Measurements from ENCODE around the gene NTSR2. TPM values are rescaled to one million over a fixed set of nuclear protein-coding genes. Genes with fewer than 3 reads are reported as not detected.

The NTSR2 gene
- total RNA-seq, 1 donor from 2014 or later, result not detected

DNA sequence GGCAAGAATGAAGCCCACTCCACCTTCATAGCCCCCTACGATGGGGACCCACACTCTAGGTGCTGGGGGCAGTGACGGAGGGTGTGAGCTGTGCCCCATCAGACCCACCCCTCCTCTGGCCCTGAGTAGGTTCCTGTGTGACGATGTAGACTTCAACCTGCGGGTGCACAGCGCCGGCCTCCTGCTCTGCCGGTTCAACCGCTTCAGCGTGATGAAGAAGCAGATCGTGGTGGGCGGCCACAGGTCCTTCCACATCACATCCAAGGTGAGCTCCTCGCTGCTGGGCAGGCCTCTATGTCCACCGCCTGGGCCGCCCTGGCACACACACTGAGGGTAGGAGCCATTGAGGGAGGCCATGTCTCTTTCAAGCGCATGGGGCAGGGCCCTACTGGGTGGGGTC is 34.9 kb downstream of the NTSR2 start:
- H3K27ac Mint-ChIP-seq, result no peak overlapping the region
- intact Hi-C loops (cut with micrococcal nuclease), result no loop called here
- no peaks in the 10 kb centered on the region for H3K27me3 Mint-ChIP-seq (ENCODE audit: low read depth)
- DNase-seq (ENCODE audit: low spot score), result no peak
- no peaks in the 10 kb centered on the region for H3K36me3 Mint-ChIP-seq (ENCODE audit: low read depth)
- no peak overlapping the region for H3K4me3 Mint-ChIP-seq (ENCODE audit: low read depth)
- no peaks in the 10 kb centered on the region for H3K4me1 Mint-ChIP-seq (ENCODE audit: low read depth)
- no peaks in the 10 kb centered on the region for H3K9me3 Mint-ChIP-seq

DNA sequence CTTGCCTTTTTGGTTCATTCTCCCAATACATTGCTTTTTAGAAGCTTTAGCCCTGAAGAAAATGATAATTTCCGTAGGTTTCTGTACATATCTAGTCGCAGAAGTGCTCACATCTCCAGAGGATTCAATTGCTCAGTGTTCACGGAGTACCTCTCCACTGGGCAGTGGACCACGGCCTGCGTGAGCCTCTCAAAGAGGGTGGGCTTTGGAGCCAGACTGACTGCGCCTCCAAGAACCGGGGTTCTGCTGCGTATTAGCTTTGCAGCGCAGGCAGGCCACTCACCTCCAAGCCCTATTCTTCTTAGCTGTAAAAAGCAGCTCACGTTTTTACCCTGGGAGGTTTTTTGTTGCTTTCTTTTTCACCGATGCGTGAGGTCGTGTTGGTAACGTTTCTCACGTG is 35.4 kb downstream of the NTSR2 start:
- Mint-ChIP-seq H3K27ac (no peak overlapping the region), H3K4me3 (ENCODE audit: low read depth) (no peak overlapping the region), H3K36me3 (ENCODE audit: low read depth) (no peaks in the 10 kb centered on the region), H3K9me3 (no peaks in the 10 kb centered on the region), H3K27me3 (ENCODE audit: low read depth) (no peaks in the 10 kb centered on the region), H3K4me1 (ENCODE audit: low read depth) (no peaks in the 10 kb centered on the region)
- DNase-seq (ENCODE audit: low spot score), result no peak
- intact Hi-C loops (cut with micrococcal nuclease), result no loop called here

DNA sequence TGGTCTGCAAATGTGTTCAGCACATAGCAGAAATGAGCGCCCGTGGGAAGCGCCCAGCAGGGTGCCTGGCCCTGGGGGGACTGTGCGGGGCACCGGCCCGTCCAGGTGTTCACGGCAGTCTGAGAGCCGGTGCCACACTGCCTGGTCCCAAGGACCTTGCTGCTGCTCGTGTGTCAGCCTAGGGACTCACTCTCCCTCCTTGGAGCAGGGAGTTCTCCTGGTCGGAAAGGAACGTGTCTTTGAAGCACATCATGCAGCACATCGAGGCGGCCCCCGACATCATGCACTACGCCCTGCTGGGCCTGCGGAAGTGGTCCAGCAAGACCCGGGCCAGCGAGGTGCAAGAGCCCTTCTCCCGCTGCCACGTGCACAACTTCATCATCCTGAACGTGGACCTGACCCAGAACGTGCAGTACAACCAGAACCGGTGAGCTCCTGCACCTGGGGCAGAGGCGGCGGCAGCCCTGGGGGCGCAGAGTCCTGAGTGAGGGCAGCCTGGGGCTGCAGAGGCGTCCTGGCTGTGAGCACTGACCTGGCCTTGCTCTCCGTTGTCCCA is 36.0 kb downstream of the NTSR2 start:
- no peaks in the 10 kb centered on the region for H3K27me3 Mint-ChIP-seq (ENCODE audit: low read depth)
- no peak for DNase-seq (ENCODE audit: low spot score)
- intact Hi-C loops (cut with micrococcal nuclease), result no loop called here
- H3K4me1 Mint-ChIP-seq (ENCODE audit: low read depth), result no peaks in the 10 kb centered on the region
- no peaks in the 10 kb centered on the region for H3K9me3 Mint-ChIP-seq
- H3K27ac Mint-ChIP-seq, result no peak overlapping the region
- H3K36me3 Mint-ChIP-seq (ENCODE audit: low read depth), result no peaks in the 10 kb centered on the region
- H3K4me3 Mint-ChIP-seq (ENCODE audit: low read depth), result no peak overlapping the region

DNA sequence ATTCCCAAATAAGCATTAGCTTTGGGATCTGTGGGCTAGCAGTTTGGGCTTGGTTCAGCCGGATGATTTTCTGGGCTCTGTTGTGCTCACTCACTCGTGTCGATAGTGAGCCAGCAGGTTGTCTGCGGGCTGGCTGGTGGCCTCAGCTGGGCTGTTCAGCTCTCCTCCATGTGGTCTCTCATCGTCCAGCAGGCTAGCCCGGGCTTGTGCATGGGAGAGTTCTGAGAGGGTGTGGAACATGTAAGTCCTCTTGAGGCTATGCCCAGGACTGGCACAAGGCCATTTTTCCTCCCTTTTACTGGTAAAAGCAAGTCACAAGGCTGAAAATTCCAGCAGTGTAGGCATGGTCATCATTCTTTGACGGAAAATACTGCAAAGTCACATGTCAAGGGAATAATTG is 38.5 kb downstream of the NTSR2 start:
- DNase-seq (ENCODE audit: low spot score), result no peak
- Mint-ChIP-seq H3K27ac (no peak overlapping the region), H3K9me3 (no peaks in the 10 kb centered on the region), H3K4me3 (ENCODE audit: low read depth) (no peak overlapping the region), H3K4me1 (ENCODE audit: low read depth) (no peaks in the 10 kb centered on the region), H3K27me3 (ENCODE audit: low read depth) (no peaks in the 10 kb centered on the region), H3K36me3 (ENCODE audit: low read depth) (no peaks in the 10 kb centered on the region)
- intact Hi-C loops (cut with micrococcal nuclease), result no loop called here

DNA sequence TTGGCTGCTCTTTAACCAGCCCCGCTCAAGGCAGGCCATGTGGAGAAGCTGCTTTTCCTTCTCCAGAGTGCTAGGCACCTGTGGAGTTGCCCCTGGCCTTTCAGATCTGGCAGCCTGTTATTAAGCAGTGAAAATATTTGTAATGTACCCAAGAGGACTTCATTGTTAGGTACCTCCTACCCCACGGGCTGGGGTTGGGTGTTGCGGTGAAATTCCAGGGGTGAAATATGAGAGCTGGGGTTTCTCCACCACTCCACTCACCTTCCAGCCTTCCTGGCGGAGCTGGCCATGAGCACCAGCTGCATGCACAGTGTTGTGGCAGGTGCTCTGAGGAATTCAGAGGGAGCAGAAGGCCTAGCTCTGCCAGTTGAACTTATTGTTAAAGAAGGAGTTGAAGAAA is 39.1 kb downstream of the NTSR2 start:
- intact Hi-C loops (cut with micrococcal nuclease), result no loop called here
- Mint-ChIP-seq H3K27ac (no peak overlapping the region), H3K27me3 (ENCODE audit: low read depth) (no peaks in the 10 kb centered on the region), H3K4me1 (ENCODE audit: low read depth) (no peaks in the 10 kb centered on the region), H3K36me3 (ENCODE audit: low read depth) (no peaks in the 10 kb centered on the region), H3K4me3 (ENCODE audit: low read depth) (no peak overlapping the region), H3K9me3 (no peaks in the 10 kb centered on the region)
- no peak for DNase-seq (ENCODE audit: low spot score)

DNA sequence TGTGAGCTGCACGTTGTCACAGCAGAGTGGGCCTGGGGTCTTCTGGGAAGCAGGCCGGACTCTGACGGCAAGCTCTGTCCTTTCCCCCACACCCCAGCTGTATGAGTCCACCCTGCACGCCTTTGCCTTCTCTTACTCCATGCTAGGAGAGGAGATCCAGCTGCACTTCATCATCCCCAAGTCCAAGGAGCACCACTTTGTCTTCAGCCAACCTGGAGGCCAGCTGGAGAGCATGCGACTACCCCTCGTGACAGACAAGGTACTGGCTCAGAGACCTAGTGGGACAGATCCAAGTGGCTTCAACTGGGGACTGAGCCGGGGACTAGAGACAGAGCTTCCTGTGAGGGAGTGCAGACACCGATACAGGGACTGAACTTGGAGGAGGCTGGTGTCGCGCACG is 40.1 kb downstream of the NTSR2 start:
- no peaks in the 10 kb centered on the region for H3K4me1 Mint-ChIP-seq (ENCODE audit: low read depth)
- H3K9me3 Mint-ChIP-seq, result no peaks in the 10 kb centered on the region
- intact Hi-C loops (cut with micrococcal nuclease), result no loop called here
- no peak for DNase-seq (ENCODE audit: low spot score)
- no peak overlapping the region for H3K27ac Mint-ChIP-seq
- H3K36me3 Mint-ChIP-seq (ENCODE audit: low read depth), result no peaks in the 10 kb centered on the region
- no peak overlapping the region for H3K4me3 Mint-ChIP-seq (ENCODE audit: low read depth)
- no peaks in the 10 kb centered on the region for H3K27me3 Mint-ChIP-seq (ENCODE audit: low read depth)

DNA sequence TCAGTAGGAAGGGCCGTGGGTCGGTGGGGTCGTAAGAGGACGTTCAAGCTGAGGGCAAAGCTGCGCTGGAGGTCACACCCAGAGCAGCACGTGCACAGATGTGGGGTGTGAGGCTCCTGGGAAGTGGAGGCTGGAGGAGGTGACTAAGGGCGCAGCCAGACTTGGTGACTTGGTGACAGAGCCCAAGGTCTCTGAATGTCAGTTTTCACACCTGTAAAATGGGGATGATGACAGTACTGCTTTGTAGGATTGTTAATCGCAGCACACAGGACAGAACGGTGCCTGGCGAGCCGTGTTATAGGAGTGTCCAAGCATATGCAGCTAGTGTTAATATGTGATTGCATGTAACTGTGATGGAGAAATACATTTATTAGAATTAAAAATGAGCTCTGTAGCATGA is 40.8 kb downstream of the NTSR2 start:
- intact Hi-C loops (cut with micrococcal nuclease), result no loop called here
- Mint-ChIP-seq H3K27ac (no peak overlapping the region), H3K9me3 (no peaks in the 10 kb centered on the region), H3K27me3 (ENCODE audit: low read depth) (no peaks in the 10 kb centered on the region), H3K36me3 (ENCODE audit: low read depth) (no peaks in the 10 kb centered on the region), H3K4me3 (ENCODE audit: low read depth) (no peak overlapping the region), H3K4me1 (ENCODE audit: low read depth) (no peaks in the 10 kb centered on the region)
- no peak for DNase-seq (ENCODE audit: low spot score)

DNA sequence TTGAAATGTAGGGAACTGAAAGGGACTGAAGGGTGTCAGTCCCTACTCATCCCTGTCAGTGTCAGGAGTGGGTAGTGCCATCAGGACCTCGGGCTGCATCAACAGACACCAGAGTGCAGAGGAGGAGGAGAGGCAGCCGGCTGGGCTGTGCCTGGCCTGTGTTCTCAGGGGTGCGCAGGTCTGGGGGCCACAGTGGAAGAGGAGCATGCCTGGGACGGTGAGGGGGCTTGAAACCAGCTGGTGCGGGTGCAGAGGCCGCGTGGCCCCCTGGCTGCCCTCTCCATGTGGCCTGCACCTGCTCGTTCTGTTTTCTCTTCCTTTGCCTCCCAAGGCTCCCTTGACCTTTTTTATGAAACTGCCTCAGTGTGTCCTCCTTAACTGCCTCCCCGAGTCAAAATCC is 41.3 kb downstream of the NTSR2 start:
- Mint-ChIP-seq H3K4me3 (ENCODE audit: low read depth) (no peak overlapping the region), H3K4me1 (ENCODE audit: low read depth) (no peaks in the 10 kb centered on the region), H3K27me3 (ENCODE audit: low read depth) (no peaks in the 10 kb centered on the region), H3K27ac (no peak overlapping the region), H3K9me3 (no peaks in the 10 kb centered on the region), H3K36me3 (ENCODE audit: low read depth) (no peaks in the 10 kb centered on the region)
- DNase-seq (ENCODE audit: low spot score), result no peak
- intact Hi-C loops (cut with micrococcal nuclease), result no loop called here

DNA sequence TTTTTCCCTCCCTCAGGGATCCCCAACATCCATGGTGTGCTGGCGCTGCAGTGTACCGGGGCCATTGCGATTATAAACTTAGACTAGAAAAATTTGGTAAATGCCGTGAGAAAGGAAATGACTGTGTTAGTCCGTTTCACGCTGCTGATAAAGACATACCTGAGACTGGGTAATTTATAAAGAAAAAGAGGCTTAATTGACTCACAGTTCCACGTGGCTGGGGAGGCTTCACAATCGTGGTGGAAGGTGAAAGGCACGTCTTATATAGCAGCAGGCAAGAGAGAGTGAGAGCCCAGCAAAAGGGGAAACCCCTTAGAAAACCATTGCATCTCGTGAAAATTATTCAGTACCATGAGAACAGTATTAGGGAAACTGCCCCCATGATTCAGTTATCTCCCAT is 44.3 kb downstream of the NTSR2 start:
- Mint-ChIP-seq H3K27ac (no peak overlapping the region), H3K36me3 (ENCODE audit: low read depth) (no peaks in the 10 kb centered on the region), H3K4me1 (ENCODE audit: low read depth) (no peaks in the 10 kb centered on the region), H3K9me3 (no peaks in the 10 kb centered on the region), H3K27me3 (ENCODE audit: low read depth) (peaks cover 2% of the 10 kb centered on the region), H3K4me3 (ENCODE audit: low read depth) (no peak overlapping the region)
- DNase-seq (ENCODE audit: low spot score), result no peak
- intact Hi-C loops (cut with micrococcal nuclease), result no loop called here

DNA sequence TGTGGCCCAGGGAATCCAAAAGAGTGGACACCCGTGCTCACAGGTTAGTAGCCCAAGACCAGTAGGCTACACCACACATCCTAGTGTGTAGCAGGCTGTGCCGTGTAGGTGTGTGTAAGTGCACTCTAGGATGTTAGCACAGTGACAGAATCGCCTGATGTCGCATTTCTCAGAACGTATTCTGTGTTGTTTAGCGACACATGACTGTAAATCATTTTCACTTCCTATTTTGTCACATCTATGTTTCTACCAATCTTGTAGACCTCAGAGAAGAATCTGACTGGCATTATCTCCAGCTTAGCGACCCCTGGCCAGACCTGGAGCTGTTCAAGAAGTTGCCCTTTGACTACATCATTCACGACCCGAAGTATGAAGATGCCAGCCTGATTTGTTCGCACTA is 45.1 kb downstream of the NTSR2 start:
- Mint-ChIP-seq H3K27me3 (ENCODE audit: low read depth) (peaks cover 2% of the 10 kb centered on the region), H3K27ac (no peak overlapping the region), H3K4me1 (ENCODE audit: low read depth) (no peaks in the 10 kb centered on the region), H3K36me3 (ENCODE audit: low read depth) (no peaks in the 10 kb centered on the region), H3K4me3 (ENCODE audit: low read depth) (no peak overlapping the region), H3K9me3 (no peaks in the 10 kb centered on the region)
- DNase-seq (ENCODE audit: low spot score), result no peak
- intact Hi-C loops (cut with micrococcal nuclease), result no loop called here

DNA sequence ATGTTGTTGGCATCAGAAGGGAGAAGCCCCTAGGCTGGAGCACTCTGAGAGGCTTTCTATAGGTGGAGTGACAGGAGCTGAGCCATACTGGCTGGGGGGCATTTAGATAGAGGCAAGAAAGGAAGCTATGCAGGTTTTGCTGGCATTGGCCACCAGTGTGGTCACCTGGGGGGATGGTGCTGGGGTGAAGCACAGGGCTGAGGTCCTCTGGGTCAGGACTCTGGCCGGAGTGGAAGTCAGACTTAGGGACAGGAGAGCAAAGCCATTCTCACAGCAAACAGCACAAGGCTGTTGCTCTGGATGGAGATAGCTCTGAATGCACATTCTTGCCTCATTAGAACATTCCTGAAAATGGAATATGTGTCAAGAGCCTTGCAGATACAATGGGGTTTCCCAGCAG is 47.4 kb downstream of the NTSR2 start:
- H3K27me3 Mint-ChIP-seq (ENCODE audit: low read depth), result peaks cover 2% of the 10 kb centered on the region
- H3K4me3 Mint-ChIP-seq (ENCODE audit: low read depth), result no peak overlapping the region
- DNase-seq (ENCODE audit: low spot score), result no peak
- H3K36me3 Mint-ChIP-seq (ENCODE audit: low read depth), result no peaks in the 10 kb centered on the region
- intact Hi-C loops (cut with micrococcal nuclease), result no loop called here
- H3K9me3 Mint-ChIP-seq, result no peaks in the 10 kb centered on the region
- no peak overlapping the region for H3K27ac Mint-ChIP-seq
- H3K4me1 Mint-ChIP-seq (ENCODE audit: low read depth), result no peaks in the 10 kb centered on the region

DNA sequence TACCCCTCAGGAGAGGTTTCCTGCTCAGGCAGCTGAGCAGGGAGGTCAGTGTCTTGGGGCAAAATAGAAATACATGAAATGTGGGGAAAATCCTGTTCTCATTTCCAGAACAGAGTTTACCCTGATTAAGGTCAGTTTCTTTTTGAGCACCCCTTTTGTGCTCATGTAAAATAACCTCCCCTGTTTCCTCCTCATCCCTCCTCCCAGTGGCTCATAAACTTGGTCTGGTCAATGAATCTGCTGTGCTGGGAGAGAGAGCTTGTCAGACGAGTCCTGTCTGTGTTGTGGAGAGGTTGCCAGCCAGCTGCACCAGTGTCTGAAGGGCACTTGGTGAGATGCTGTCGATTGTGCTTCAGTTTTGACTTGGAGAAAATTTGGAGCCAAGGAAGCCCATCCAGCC is 48.6 kb downstream of the NTSR2 start:
- DNase-seq (ENCODE audit: low spot score), result no peak

DNA sequence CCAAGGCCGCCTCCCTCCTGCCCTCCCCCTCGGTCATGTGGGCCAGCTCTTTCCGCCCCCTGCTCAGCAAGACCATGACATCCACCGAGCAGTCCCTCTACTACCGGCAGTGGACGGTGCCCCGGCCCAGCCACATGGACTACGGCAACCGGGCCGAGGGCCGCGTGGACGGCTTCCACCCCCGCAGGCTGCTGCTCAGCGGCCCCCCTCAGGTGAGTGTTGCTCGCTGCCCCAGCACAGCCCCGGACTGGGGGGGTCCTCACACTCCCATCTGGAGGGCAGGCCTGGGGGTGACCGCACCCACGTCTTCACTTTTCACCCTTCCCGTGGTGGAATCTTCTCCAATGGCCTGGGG is 51.3 kb downstream of the NTSR2 start:
- Mint-ChIP-seq H3K27ac (no peak overlapping the region), H3K4me1 (ENCODE audit: low read depth) (no peaks in the 10 kb centered on the region), H3K36me3 (ENCODE audit: low read depth) (no peaks in the 10 kb centered on the region), H3K27me3 (ENCODE audit: low read depth) (peaks cover 2% of the 10 kb centered on the region), H3K4me3 (ENCODE audit: low read depth) (no peak overlapping the region), H3K9me3 (no peaks in the 10 kb centered on the region)
- DNase-seq (ENCODE audit: low spot score), result no peak
- intact Hi-C loops (cut with micrococcal nuclease), result no loop called here

More for the DNA sequence above, 48.6 kb downstream of the NTSR2 start:
- Mint-ChIP-seq H3K27me3 (ENCODE audit: low read depth) (peaks cover 2% of the 10 kb centered on the region), H3K36me3 (ENCODE audit: low read depth) (no peaks in the 10 kb centered on the region), H3K4me3 (ENCODE audit: low read depth) (no peak overlapping the region), H3K9me3 (no peaks in the 10 kb centered on the region), H3K4me1 (ENCODE audit: low read depth) (no peaks in the 10 kb centered on the region), H3K27ac (no peak overlapping the region)
- intact Hi-C loops (cut with micrococcal nuclease), result no loop called here

DNA sequence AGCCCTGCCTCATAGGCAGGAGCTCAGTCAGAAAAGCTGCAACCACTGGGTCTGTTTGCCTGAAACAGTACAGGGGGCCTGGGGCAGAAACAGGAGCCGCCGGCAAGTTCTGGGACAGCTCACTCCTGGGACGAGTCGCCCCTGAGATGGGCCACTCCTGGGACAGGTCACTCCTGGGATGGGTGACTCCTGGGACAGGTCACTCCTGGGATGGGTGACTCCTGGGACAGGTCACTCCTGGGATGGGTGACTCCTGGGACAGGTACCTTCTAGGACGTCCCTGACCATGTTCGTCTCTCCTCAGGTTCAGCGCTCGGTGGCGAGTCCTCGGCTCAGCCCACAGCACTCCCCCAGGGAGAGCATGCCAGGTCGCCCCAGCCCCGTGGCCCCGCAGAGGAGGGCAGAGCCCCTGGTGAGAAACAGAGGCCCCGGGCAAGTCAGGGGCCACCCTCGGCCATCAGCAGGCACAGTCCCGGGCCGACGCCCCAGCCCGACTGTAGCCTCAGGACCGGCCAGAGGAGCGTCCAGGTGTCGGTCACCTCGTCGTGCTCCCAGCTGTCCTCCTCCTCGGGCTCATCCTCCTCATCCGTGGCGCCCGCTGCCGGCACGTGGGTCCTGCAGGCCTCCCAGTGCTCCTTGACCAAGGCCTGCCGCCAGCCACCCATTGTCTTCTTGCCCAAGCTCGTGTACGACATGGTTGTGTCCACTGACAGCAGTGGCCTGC is 51.8 kb downstream of the NTSR2 start:
- Mint-ChIP-seq H3K9me3 (no peaks in the 10 kb centered on the region), H3K27me3 (ENCODE audit: low read depth) (peaks cover 2% of the 10 kb centered on the region), H3K36me3 (ENCODE audit: low read depth) (no peaks in the 10 kb centered on the region), H3K4me1 (ENCODE audit: low read depth) (no peaks in the 10 kb centered on the region), H3K27ac (no peak overlapping the region), H3K4me3 (ENCODE audit: low read depth) (no peak overlapping the region)
- no peak for DNase-seq (ENCODE audit: low spot score)
- intact Hi-C loops (cut with micrococcal nuclease), result no loop called here
